ENCODE data around the gene PROK2.

- TF ChIP-seq SIN3A (IDR thresholded peaks at IDR 0.05; ENCODE audit: low read depth, low read length) (no peak), RCOR1 (conservative IDR thresholded peaks at IDR 0.05; ENCODE audit: low read depth, low read length) (no peak), GABPA (IDR thresholded peaks at IDR 0.05; ENCODE audit: low read depth) (no peak), POLR2A (IDR thresholded peaks at IDR 0.05; ENCODE audit: low read depth, low read length) (no peak), EZH2 (IDR thresholded peaks at IDR 0.05; ENCODE audit: borderline replicate concordance, control insufficient read depth, low read depth, low read length) (no peak), REST (IDR thresholded peaks at IDR 0.05; ENCODE audit: low read depth, low read length) (no peak), NR2C1 (IDR thresholded peaks at IDR 0.05) (no peak), RELA (IDR thresholded peaks at IDR 0.05; ENCODE audit: borderline replicate concordance, partially characterized antibody) (no peak)
Measured at GRCh38 chr3:71813704-71814103, 28.8 kb upstream of the PROK2 start.
